HepG2 (cell line): Measurements from ENCODE around the gene CNTF. TPM values are rescaled to one million over a fixed set of nuclear protein-coding genes. Genes with fewer than 3 reads are reported as not detected.

Source experiments
- ZNF264 ChIP-seq: sonication (generic); formaldehyde crosslinking; IDR thresholded peaks from 2 replicates; pipeline ENCODE4 v1.4.0; 2020; ENCODE audit warnings: missing genetic modification reagents
- ZNF33B ChIP-seq: sonication (generic); formaldehyde crosslinking; IDR thresholded peaks from 2 replicates; pipeline ENCODE4 v1.5.1; 2020; ENCODE audit warnings: mild to moderate bottlenecking, missing genetic modification reagents
- ZNF781 ChIP-seq: sonication (generic); formaldehyde crosslinking; IDR thresholded peaks from 2 replicates; pipeline ENCODE4 v1.5.1; 2020; ENCODE audit warnings: borderline replicate concordance, mild to moderate bottlenecking, missing genetic modification reagents; ENCODE audit errors: not compliant biosample characterization
- ZNF792 ChIP-seq: IDR thresholded peaks from 2 replicates; pipeline ENCODE4 v1.6.1; 2016
- polyA plus RNA-seq, 8 experiments: library from polyadenylated mRNA; depleted of rRNA in 3 of 8; stranded (reverse) in 7 of 8; unstranded in 1 of 8; fragments of >200 nt; fragmentation: Illumina TruSeq in 4 of 8; extraction: Trizol in 4 of 8; gene quantifications; 2 replicates each; pipeline versions ENCODE4 v1.2.1 to v1.2.3, GENCODE V29; 2011 to 2016; ENCODE audit warnings: low read depth in 4 of 8, missing spikeins in 1 of 8, mixed read lengths in 1 of 8; ENCODE audit not compliant: insufficient read depth in 1 of 8
- total RNA-seq, 5 experiments: library from RNA; depleted of rRNA; stranded (reverse); fragments of >200 nt; fragmentation: Illumina TruSeq; extraction: Trizol; gene quantifications; 2 replicates each; pipeline ENCODE4 v1.2.3, GENCODE V29; 2016; ENCODE audit warnings: low read depth in 1 of 5
- TF ChIP-seq, protein P1 (sequence below): sonication (generic); formaldehyde crosslinking; IDR thresholded peaks from 2 replicates; pipeline ENCODE4 v1.5.0; 2020; ENCODE audit warnings: mild to moderate bottlenecking, missing genetic modification reagents
- TF ChIP-seq, protein P2 (sequence below): sonication (generic); formaldehyde crosslinking; IDR thresholded peaks from 2 replicates; pipeline ENCODE4 v1.4.0; 2020; ENCODE audit warnings: low read depth, mild to moderate bottlenecking, missing genetic modification reagents
- TF ChIP-seq, protein P3 (sequence below): sonication (generic); formaldehyde crosslinking; IDR thresholded peaks from 2 replicates; pipeline ENCODE4 v1.5.0; 2020; ENCODE audit warnings: missing genetic modification reagents
- TF ChIP-seq, protein P4 (sequence below): IDR thresholded peaks from 2 replicates; pipeline ENCODE4 v1.6.1; 2016; ENCODE audit warnings: control low read depth
- TF ChIP-seq, protein P5 (sequence below): sonication (generic); formaldehyde crosslinking; IDR thresholded peaks from 2 replicates; pipeline ENCODE4 v1.9.0; 2021; ENCODE audit warnings: missing genetic modification reagents, borderline replicate concordance

CNTF gene
- total and polyA plus RNA-seq, 2 of the 13 experiments (the other 11 are each of a cell fraction or from before 2014, with no cell fraction given): 0.51 to 2.3 TPM

DNA sequence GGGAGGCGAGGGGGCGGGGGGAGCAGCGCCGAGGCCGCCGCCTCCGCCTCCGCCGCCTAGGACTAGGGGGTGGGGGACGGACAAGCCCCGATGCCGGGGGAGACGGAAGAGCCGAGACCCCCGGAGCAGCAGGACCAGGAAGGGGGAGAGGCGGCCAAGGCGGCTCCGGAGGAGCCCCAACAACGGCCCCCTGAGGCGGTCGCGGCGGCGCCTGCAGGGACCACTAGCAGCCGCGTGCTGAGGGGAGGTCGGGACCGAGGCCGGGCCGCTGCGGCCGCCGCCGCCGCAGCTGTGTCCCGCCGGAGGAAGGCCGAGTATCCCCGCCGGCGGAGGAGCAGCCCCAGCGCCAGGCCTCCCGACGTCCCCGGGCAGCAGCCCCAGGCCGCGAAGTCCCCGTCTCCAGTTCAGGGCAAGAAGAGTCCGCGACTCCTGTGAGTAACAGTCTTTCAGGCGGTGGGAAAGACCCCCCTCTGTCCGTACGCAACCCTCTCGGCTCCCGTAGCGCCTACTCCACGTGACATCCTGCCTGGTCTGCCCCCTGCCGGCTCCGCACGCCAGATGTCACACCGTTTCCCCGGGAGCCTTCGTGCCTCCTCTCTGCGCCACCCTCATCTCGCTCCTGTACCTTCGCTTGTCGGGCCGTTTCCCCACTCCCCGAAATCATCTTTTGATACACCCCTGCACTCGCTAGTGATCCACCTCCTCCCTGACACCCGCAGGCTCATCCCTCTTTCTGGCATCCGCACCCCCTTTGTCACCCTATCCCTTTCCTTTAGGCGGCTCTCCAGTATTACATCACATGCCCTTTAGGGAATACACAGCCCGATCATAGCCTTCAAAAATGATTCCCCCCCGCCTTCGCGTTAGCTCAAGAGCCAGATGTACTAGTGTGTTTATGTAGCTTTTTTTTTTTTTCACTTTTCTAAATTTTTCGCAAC is 43.0 kb upstream of the CNTF start (continued):
- TF ChIP-seq, protein P1, sequence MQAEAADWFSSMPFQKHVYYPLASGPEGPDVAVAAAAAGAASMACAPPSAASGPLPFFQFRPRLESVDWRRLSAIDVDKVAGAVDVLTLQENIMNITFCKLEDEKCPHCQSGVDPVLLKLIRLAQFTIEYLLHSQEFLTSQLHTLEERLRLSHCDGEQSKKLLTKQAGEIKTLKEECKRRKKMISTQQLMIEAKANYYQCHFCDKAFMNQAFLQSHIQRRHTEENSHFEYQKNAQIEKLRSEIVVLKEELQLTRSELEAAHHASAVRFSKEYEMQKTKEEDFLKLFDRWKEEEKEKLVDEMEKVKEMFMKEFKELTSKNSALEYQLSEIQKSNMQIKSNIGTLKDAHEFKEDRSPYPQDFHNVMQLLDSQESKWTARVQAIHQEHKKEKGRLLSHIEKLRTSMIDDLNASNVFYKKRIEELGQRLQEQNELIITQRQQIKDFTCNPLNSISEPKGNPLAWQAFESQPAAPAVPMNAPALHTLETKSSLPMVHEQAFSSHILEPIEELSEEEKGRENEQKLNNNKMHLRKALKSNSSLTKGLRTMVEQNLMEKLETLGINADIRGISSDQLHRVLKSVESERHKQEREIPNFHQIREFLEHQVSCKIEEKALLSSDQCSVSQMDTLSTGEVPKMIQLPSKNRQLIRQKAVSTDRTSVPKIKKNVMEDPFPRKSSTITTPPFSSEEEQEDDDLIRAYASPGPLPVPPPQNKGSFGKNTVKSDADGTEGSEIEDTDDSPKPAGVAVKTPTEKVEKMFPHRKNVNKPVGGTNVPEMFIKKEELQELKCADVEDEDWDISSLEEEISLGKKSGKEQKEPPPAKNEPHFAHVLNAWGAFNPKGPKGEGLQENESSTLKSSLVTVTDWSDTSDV: peak; percentile 32; the same call in 1 of the 2 replicates
- TF ChIP-seq ZNF792 (CRISPR knock-in tag) (peak; percentile 54; the same call in 1 of the 2 replicates), ZNF264 (CRISPR knock-in tag) (no peak), ZNF33B (CRISPR knock-in tag) (peak; percentile 22; the same call in 1 of the 2 replicates), ZNF781 (CRISPR knock-in tag) (peak; percentile 32)
- TF ChIP-seq, protein P2, sequence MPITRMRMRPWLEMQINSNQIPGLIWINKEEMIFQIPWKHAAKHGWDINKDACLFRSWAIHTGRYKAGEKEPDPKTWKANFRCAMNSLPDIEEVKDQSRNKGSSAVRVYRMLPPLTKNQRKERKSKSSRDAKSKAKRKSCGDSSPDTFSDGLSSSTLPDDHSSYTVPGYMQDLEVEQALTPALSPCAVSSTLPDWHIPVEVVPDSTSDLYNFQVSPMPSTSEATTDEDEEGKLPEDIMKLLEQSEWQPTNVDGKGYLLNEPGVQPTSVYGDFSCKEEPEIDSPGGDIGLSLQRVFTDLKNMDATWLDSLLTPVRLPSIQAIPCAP (CRISPR knock-in tag): no peak
- TF ChIP-seq, protein P3, sequence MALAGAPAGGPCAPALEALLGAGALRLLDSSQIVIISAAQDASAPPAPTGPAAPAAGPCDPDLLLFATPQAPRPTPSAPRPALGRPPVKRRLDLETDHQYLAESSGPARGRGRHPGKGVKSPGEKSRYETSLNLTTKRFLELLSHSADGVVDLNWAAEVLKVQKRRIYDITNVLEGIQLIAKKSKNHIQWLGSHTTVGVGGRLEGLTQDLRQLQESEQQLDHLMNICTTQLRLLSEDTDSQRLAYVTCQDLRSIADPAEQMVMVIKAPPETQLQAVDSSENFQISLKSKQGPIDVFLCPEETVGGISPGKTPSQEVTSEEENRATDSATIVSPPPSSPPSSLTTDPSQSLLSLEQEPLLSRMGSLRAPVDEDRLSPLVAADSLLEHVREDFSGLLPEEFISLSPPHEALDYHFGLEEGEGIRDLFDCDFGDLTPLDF (CRISPR knock-in tag): no peak
- TF ChIP-seq, protein P4, sequence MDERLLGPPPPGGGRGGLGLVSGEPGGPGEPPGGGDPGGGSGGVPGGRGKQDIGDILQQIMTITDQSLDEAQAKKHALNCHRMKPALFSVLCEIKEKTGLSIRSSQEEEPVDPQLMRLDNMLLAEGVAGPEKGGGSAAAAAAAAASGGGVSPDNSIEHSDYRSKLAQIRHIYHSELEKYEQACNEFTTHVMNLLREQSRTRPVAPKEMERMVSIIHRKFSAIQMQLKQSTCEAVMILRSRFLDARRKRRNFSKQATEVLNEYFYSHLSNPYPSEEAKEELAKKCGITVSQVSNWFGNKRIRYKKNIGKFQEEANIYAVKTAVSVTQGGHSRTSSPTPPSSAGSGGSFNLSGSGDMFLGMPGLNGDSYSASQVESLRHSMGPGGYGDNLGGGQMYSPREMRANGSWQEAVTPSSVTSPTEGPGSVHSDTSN (CRISPR knock-in tag): no peak
- TF ChIP-seq, protein P5, sequence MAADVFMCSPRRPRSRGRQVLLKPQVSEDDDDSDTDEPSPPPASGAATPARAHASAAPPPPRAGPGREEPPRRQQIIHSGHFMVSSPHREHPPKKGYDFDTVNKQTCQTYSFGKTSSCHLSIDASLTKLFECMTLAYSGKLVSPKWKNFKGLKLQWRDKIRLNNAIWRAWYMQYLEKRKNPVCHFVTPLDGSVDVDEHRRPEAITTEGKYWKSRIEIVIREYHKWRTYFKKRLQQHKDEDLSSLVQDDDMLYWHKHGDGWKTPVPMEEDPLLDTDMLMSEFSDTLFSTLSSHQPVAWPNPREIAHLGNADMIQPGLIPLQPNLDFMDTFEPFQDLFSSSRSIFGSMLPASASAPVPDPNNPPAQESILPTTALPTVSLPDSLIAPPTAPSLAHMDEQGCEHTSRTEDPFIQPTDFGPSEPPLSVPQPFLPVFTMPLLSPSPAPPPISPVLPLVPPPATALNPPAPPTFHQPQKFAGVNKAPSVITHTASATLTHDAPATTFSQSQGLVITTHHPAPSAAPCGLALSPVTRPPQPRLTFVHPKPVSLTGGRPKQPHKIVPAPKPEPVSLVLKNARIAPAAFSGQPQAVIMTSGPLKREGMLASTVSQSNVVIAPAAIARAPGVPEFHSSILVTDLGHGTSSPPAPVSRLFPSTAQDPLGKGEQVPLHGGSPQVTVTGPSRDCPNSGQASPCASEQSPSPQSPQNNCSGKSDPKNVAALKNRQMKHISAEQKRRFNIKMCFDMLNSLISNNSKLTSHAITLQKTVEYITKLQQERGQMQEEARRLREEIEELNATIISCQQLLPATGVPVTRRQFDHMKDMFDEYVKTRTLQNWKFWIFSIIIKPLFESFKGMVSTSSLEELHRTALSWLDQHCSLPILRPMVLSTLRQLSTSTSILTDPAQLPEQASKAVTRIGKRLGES (CRISPR knock-in tag): 0 out of 2 replicates have a peak, but pooled peaks have one; percentile 28
